ENCODE data around the gene RFTN1.

GRCh38 chr3:16309558-16309957 lies 203.9 kb downstream of the RFTN1 start:
- TF ChIP-seq CTCF (IDR thresholded peaks at IDR 0.05) (no peak), POLR2A (IDR thresholded peaks at IDR 0.05) (no peak)

All from ovary (tissue), 3 donors.